ENCODE results near the gene TBC1D26.
"Not testable (repeated sequence)": the region's sequence is repeated elsewhere in the genome, so short reads cannot be mapped to it uniquely, and the experiment has no call there.

Gene TBC1D26

GRCh38 chr17:15744074-15744676, 12.1 kb downstream of the TBC1D26 start:
- no peak for DNase-seq

DNA sequence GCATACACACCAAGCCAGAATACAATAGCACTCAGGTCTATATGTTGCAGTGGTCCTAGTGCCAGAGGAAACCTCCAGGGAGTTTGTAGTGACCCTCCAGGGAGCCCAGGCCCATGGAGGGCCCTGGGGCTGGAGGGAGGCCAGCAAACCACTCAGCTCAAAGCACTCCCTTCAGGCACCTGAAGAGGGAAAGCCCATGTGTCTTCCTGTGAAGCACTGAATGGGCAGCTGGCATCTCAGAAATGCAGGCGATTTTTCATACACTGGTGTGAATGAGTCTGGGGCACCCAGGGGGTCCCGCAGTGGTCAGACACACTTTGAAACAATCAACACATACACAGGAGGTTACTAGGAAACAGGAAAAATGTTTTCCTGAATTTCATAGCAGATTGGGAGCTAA, 12.8 kb downstream of the TBC1D26 start:
- no peak for DNase-seq

- not testable (repeated sequence) for DNase-seq
These were observed 17.3 kb downstream of the TBC1D26 start for GRCh38 chr17:15749403-15749802.

DNA sequence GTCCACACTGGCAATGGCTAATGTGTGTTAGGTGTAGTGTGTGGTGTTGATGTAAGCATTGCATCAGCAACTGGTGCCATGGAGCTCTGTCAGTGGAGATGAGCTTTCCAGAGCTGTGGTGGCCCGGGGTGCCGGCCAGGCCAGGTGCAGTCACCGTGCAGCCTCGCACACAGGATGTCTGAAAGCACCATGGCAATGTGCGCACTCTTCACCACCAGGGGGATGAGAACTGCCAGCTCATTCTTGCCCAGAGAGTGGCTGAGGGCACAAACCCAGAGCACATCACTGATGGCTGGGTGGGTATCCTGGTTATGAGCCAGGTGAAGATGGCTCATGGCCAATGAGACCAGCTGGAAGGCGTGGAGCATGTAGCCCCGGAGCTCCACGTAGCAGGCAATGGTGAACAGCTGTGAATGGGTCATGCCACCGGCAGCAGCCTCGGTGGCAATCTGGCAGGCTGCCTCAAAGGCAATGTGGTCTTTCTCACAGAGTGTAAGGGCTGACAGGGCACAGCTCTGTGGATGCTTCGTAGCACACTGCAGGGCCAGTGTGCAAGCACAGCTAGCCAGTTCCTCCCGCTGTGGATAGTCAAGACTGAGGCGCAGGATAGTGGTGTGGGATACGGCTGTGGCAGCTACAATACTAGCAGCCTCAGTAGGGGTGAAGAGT, 36.9 kb downstream of the TBC1D26 start:
- not testable (repeated sequence) for DNase-seq

- DNase-seq = not testable (repeated sequence)
These were observed 38.6 kb downstream of the TBC1D26 start for GRCh38 chr17:15770679-15771078.

DNA sequence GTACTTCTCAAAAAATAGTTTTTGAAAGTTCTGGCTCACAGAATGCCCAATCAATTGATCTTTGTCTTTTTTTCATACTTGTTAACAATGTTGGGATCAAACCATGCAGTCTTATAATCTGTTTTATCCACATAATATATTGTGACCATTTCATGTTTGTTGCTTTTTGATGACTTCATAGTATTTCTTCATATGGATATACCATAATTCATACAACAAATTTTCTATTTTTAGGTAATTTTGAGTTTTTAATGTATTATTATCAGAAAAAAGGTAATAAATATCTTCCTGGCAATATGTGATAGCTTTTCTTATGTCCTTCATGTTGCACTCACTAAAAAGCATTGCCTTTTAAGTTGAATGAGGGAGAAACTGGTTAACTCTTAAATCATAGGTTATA, 44.8 kb downstream of the TBC1D26 start:
- DNase-seq = no peak

- no peak for DNase-seq
These were observed 45.2 kb downstream of the TBC1D26 start for GRCh38 chr17:15777297-15777696.

- no peak for DNase-seq
These were observed 45.6 kb downstream of the TBC1D26 start for GRCh38 chr17:15777717-15778116.

DNA sequence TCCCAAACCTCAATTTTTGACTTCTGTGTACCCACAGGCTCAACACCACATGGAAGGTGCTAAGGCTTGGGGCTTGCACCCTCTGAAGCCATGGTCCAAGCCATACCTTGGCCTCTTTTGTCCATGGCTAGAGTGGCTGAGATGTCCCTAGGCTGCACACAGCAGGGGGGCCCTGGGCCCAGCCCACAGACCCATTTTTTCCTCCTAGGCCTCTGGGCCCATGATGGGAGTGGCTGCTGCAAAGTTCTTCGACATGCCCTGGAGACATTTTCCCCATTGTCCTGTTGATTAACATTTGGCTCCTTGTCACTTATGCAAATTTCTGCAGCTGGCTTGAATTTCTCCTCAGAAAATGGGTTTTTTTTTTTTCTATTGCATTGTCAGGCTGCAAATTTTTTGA, 47.0 kb downstream of the TBC1D26 start:
- no peak for DNase-seq

DNA sequence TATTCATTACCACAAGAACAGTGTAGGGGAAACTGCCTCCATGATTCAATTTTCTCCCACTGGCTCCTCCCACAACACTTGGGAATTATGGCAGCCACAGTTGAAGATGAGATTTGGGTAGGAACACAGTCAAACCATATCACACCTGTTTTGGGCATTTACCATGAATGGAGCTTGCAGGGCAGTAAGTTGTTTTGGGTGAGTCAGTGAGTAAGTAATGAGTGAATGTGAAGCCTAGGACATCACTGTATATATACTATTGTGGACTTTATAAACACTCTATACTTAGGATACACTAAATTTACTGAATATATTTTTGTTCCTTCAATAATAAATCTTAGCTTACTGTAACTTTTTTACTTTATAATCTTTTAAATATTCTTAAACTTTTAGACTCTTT, 48.1 kb downstream of the TBC1D26 start:
- DNase-seq = no peak

DNA sequence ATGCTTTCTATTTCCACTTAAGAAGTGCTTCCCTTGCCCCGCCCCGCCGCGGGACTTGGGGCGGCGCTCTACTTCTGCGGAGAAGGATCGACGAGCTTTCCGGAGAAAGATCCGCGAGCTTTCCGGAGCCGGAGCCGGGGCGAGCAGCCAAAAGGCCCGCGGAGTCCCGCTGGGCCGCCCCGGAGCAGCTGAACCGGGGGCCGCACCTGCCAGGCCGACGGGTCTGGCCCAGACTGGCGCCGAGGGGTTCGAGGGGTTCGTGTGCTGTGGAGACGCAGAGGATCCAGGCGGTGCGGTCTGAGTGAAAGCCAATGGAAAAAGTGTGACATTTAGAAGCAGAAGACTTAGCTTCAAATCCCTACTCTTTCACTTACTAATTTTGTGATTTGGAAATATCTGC, 50.8 kb downstream of the TBC1D26 start:
- DNase-seq = no peak

DNA sequence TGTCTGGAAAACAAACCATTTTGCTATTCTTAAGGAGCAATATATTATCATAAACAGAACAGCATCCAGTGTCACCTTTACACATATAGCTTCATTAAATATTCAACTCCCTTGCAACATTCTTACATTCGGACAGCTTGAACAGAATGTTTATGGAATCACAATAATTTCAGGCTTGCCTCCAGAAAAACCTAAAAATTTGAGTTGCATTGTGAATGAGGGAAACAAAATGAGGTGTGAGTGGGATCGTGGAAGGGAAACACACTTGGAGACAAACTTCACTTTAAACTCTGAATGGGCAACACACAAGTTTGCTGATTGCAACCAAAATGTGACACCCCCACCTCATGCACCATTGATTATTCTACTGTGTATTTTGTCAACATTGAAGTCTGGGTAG, 51.4 kb downstream of the TBC1D26 start:
- DNase-seq = no peak

GRCh38 chr17:15784351-15784750, 52.3 kb downstream of the TBC1D26 start:
- DNase-seq = not testable (repeated sequence)

GRCh38 chr17:15787363-15788075, 55.4 kb downstream of the TBC1D26 start:
- not testable (repeated sequence) for DNase-seq

DNA sequence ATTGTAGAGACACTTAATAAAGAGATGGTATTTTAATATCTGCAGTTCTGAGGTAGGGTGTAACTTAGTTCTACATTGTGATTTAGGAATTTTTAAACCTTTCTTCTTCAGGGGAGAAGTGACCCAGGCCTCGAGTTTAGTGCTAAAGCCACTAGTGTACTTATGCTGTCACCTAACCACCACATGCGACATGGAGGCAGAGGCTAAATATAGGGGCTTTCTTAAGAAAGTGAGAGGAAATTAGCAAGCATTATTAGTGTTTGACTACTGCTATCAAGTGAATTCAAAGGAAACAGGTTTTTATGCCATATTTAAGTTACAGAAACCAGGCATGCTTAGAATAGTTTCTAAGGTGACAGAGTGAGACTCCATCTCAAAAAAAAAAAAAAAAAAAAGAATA, 56.3 kb downstream of the TBC1D26 start:
- DNase-seq = not testable (repeated sequence)
